SJSA1 (cell line): ENCODE data around the gene THUMPD2. TPM values are rescaled to one million over a fixed set of nuclear protein-coding genes. Genes with fewer than 3 reads are reported as not detected.
"Not testable (repeated sequence)": the region's sequence is repeated elsewhere in the genome, so short reads cannot be mapped to it uniquely, and the experiment has no call there.

Experiments
- DNase-seq, 2 experiments: peaks; one replicate each; pipeline ENCODE4 v3.0.0-alpha.2; 2015 to 2020; ENCODE audit warnings: low spot score in 2 of 2, low read depth in 1 of 2
- H3K27ac ChIP-seq: fragments of 250-450 bp; sonication (Bioruptor Pico); 2 replicates; pipeline ENCODE4 v1.5.1; 2020; ENCODE audit warnings: mild to moderate bottlenecking, moderate library complexity
- H3K27me3 ChIP-seq: fragments of 250-450 bp; sonication (Bioruptor Pico); replicated peaks from 2 replicates; pipeline ENCODE4 v1.5.1; 2020; ENCODE audit warnings: mild to moderate bottlenecking, moderate library complexity
- H3K36me3 ChIP-seq: fragments of 250-450 bp; sonication (Bioruptor Pico); 2 replicates; pipeline ENCODE4 v1.5.1; 2020; ENCODE audit warnings: mild to moderate bottlenecking
- H3K4me1 ChIP-seq: fragments of 250-450 bp; sonication (Bioruptor Pico); replicated peaks from 2 replicates; pipeline ENCODE4 v1.6.1; 2021; ENCODE audit warnings: mild to moderate bottlenecking
- H3K4me3 ChIP-seq: fragments of 250-450 bp; sonication (Bioruptor Pico); 2 replicates; pipeline ENCODE4 v1.5.1; 2020; ENCODE audit warnings: mild to moderate bottlenecking
- H3K9me3 ChIP-seq: fragments of 250-450 bp; sonication (Bioruptor Pico); replicated peaks from 2 replicates; pipeline ENCODE4 v1.5.1; 2020; ENCODE audit warnings: mild to moderate bottlenecking
- total RNA-seq: library from RNA; depleted of rRNA; stranded (reverse); fragments of >200 nt; shearing (Covaris generic); gene quantifications from 2 replicates; pipeline ENCODE4 v1.2.3, GENCODE V29; 2014

THUMPD2 gene
- total RNA-seq, 1 experiment from 2014 or later = 16.1 TPM

- peak; percentile 74 to 84 for DNase-seq
- no peak overlapping the region for H3K4me3 ChIP-seq
- no peaks in the 10 kb centered on the region for H3K27me3 ChIP-seq
- no peaks in the 10 kb centered on the region for H3K9me3 ChIP-seq
- H3K4me1 ChIP-seq = peaks cover 39% of the 10 kb centered on the region
- H3K36me3 ChIP-seq = peaks cover 55% of the 10 kb centered on the region
- H3K27ac ChIP-seq = peak overlapping the region; percentile 85
Measured at GRCh38 chr2:39736640-39737039, 42.4 kb downstream of the THUMPD2 start.

DNA sequence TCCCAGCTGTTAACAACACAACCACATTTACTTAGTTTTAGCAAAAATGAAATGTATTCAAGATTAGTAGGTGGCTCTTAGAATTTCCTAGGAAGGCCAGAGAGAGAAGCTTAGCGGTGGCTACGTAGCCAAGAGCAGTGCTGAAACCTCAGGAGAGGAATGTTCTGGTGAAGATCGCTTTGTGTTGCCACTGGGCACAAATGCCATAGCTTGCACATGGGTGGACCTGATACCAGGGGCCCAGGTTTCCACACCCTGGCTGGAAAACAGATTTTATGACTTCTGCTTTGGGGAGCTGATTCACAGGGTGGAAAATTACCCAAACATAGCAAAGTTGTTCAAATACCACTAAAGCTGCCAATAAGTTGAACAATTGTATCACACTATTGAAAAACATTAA lies 43.4 kb downstream of the THUMPD2 start:
- H3K4me1 ChIP-seq = peaks cover 39% of the 10 kb centered on the region
- H3K4me3 ChIP-seq = no peak overlapping the region
- no peaks in the 10 kb centered on the region for H3K9me3 ChIP-seq
- H3K27ac ChIP-seq = peak overlapping the region; percentile 85
- H3K36me3 ChIP-seq = peaks cover 50% of the 10 kb centered on the region
- no peak for DNase-seq
- H3K27me3 ChIP-seq = no peaks in the 10 kb centered on the region

- Histone ChIP-seq H3K9me3 (no peaks in the 10 kb centered on the region), H3K4me1 (peaks cover 39% of the 10 kb centered on the region), H3K36me3 (peaks cover 48% of the 10 kb centered on the region), H3K27ac (no peak overlapping the region), H3K4me3 (no peak overlapping the region), H3K27me3 (no peaks in the 10 kb centered on the region)
- DNase-seq = no peak
Measured at GRCh38 chr2:39734445-39734844, 44.6 kb downstream of the THUMPD2 start.

- Histone ChIP-seq H3K9me3 (no peaks in the 10 kb centered on the region), H3K36me3 (peaks cover 43% of the 10 kb centered on the region), H3K27me3 (no peaks in the 10 kb centered on the region), H3K4me1 (peaks cover 38% of the 10 kb centered on the region), H3K27ac (no peak overlapping the region), H3K4me3 (no peak overlapping the region)
- DNase-seq = no peak
Measured at GRCh38 chr2:39733070-39733674, 45.9 kb downstream of the THUMPD2 start.

DNA sequence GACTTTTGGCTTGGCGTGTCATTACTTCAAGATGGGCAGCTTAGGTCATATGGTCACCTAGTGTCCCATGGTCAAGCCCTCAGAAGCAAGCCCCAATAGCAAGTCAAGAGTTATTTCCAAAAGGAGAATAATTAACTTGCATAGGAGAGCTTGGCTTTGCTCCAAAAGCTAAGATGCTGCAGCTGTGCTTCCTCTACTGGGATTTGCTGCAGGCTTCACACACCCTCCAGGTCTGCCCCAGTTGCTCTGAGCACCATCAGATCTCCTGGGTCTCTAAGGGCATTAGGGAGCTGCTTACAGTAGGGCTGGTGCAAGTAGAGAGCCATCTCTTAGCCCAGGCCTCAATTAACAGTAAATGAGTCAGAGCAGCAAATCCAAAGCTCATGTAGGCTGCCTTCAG lies 46.6 kb downstream of the THUMPD2 start:
- H3K36me3 ChIP-seq = peaks cover 42% of the 10 kb centered on the region
- no peaks in the 10 kb centered on the region for H3K27me3 ChIP-seq
- H3K9me3 ChIP-seq = no peaks in the 10 kb centered on the region
- no peak overlapping the region for H3K4me3 ChIP-seq
- H3K27ac ChIP-seq = no peak overlapping the region
- H3K4me1 ChIP-seq = peaks cover 35% of the 10 kb centered on the region
- no peak for DNase-seq

DNA sequence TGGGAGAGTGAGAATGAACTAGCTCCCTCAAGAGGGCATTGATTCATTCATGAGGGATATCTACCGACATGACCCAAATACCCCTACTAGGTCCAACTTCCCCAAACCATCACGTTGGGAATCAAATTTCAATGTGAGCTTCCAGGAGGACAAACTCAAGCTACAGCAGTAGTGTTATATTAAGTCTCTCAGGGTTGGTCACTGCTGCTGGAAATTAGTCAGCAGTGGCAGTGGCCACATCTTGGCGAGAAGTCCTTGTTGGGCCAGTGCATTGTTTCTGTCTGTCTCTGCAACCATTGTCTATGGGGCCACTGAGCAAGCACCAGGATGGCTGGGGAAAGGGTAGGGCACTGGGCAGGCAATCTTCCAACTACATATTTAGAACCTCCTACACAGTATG lies 47.5 kb downstream of the THUMPD2 start:
- peaks cover 26% of the 10 kb centered on the region for H3K4me1 ChIP-seq
- peaks cover 39% of the 10 kb centered on the region for H3K36me3 ChIP-seq
- H3K27me3 ChIP-seq = no peaks in the 10 kb centered on the region
- no peak for DNase-seq
- H3K9me3 ChIP-seq = no peaks in the 10 kb centered on the region
- H3K27ac ChIP-seq = no peak overlapping the region
- H3K4me3 ChIP-seq = no peak overlapping the region

GRCh38 chr2:39730685-39731302 lies 48.3 kb downstream of the THUMPD2 start:
- H3K4me1 ChIP-seq = peaks cover 22% of the 10 kb centered on the region
- H3K4me3 ChIP-seq = no peak overlapping the region
- no peaks in the 10 kb centered on the region for H3K9me3 ChIP-seq
- H3K27me3 ChIP-seq = no peaks in the 10 kb centered on the region
- no peak overlapping the region for H3K27ac ChIP-seq
- no peak for DNase-seq
- H3K36me3 ChIP-seq = peaks cover 32% of the 10 kb centered on the region

- DNase-seq = no peak
- H3K4me3 ChIP-seq = no peak overlapping the region
- no peaks in the 10 kb centered on the region for H3K27me3 ChIP-seq
- no peaks in the 10 kb centered on the region for H3K9me3 ChIP-seq
- no peak overlapping the region for H3K27ac ChIP-seq
- peaks cover 22% of the 10 kb centered on the region for H3K4me1 ChIP-seq
- H3K36me3 ChIP-seq = peaks cover 27% of the 10 kb centered on the region
Measured at GRCh38 chr2:39730276-39730675, 48.8 kb downstream of the THUMPD2 start.

DNA sequence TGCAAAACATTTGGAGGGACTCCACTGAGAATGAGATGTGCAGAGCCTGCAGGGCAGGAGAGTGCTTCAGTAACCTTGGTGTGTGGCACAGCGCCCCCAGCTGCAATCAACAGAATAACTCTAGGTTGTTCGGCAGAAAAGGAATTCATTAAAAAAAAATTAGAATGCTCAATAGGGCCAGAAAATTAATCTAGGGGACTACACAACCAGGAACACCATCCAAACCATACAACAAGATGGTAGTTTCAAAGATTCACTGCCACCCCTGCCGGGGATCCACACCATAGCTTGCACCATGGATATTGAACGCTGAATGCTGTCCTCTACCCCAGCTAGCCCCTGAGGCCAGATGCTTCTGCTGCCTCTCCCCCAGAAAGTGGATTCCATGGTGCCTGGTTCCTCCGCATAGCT lies 50.1 kb downstream of the THUMPD2 start:
- Histone ChIP-seq H3K36me3 (peaks cover 14% of the 10 kb centered on the region), H3K27ac (no peak overlapping the region), H3K9me3 (no peaks in the 10 kb centered on the region), H3K4me1 (peaks cover 33% of the 10 kb centered on the region), H3K4me3 (no peak overlapping the region), H3K27me3 (no peaks in the 10 kb centered on the region)
- DNase-seq = peak in 1 of 2 experiments; percentile 64

DNA sequence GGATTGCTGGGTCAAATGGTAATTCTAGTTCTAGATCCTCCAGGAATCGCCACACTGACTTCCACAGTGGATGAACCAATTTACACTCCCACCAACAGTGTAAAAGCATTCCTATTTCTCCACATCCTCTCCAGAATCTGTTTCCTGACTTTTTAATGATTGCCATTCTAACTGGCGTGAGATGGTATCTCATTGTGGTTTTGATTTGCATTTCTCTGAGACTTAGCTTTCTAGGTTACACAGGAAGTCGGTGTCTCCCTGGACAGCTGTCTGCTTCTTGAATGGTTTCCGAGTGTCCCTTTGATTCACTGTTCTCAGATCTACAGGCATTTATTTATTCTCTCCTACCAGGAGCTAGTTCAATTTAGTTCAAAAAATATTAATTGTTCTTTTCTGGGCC lies 51.0 kb downstream of the THUMPD2 start:
- peaks cover 42% of the 10 kb centered on the region for H3K4me1 ChIP-seq
- not testable (repeated sequence) for H3K4me3 ChIP-seq, H3K9me3 ChIP-seq, H3K36me3 ChIP-seq, H3K27me3 ChIP-seq
- 0 out of 2 replicates have a peak overlapping the region, but pooled peaks have one; percentile 6 for H3K27ac ChIP-seq
- peak in 1 of 2 experiments; percentile 49 for DNase-seq

DNA sequence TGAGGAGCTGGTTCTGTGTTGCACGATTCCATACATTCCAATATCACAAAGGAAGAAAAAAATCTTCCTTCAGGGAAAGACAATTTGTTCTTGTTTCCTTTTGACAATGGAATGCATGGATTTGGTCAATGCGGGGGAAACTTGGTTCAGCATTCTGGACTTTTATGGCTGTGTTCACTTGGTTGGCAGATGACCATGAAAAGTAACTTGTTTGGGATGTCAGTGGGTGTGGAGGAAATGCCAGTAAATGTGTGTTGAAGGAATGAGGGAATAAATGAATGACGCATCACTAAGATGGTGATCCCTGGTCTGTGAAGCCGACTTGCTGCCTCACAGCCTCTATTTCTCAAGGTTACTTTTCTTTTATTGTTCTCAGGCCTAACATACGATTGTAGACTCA lies 53.7 kb downstream of the THUMPD2 start:
- peak in 1 of 2 experiments; percentile 58 for DNase-seq
- Histone ChIP-seq H3K27me3 (no peaks in the 10 kb centered on the region), H3K9me3 (no peaks in the 10 kb centered on the region), H3K36me3 (peaks cover under 1% of the 10 kb centered on the region), H3K27ac (peak overlapping the region; percentile 81), H3K4me1 (peaks cover 45% of the 10 kb centered on the region), H3K4me3 (no peak overlapping the region; the same call in 1 of the 2 replicates)

DNA sequence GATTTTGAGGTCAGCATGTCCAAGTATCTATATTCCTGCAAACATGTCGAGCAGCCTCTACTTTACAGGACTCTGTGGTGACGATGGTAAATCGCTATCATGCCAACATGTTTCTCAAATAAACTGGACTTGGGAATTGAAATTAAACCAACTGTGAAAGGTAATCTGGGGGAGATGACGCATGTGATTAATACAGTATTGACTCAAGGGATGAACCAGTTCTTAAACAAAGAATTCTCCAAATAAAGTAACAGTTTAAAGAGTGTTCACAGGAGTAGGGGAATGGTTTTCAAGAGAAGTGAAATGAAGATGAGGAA lies 54.3 kb downstream of the THUMPD2 start:
- no peaks in the 10 kb centered on the region for H3K27me3 ChIP-seq
- DNase-seq = peak in 1 of 2 experiments; percentile 71
- peak overlapping the region; percentile 81 for H3K27ac ChIP-seq
- peak overlapping the region; percentile 3; the same call in 1 of the 2 replicates for H3K4me3 ChIP-seq
- H3K4me1 ChIP-seq = peaks cover 45% of the 10 kb centered on the region
- no peaks in the 10 kb centered on the region for H3K9me3 ChIP-seq
- no peaks in the 10 kb centered on the region for H3K36me3 ChIP-seq

DNA sequence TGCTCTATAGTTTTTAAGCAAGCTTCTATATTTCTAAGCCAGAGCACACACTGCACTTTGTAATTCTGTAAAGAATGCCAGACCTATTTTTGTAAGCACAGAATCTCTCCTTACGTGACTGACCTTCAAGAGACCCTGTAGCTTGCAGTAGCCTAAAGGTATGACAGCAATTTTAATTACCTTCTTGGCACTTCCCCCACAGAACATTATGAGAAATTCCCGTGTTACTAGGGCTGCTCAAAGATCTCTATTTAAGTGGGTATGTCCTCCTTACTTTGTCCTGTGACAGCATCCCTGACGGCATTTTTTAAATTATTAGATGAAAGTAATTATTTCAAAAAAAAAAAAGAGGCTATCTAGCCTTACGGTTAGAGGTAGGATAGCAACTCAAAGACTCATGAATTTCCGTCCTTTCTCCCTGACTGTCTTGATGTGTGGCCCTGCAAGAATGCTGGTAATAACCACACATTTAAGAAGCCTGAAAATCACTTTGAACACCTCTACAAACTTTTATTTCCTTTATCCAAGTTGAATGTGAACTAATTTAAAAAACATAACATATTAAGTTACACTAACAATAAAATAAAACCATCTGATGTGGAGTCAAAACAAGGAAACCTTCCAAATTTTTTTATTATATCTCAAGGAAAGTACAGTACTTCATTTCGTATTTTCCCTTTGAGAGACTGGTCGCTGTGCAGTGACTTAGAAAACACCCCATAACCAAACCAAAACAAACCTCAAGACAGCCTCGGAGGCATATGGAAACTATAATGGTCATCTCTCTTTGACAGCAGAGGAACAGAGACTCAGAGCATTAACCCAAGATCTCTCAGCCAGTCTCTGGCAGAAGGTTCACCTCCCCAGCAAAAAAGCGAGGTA lies 54.9 kb downstream of the THUMPD2 start:
- DNase-seq = peak in 1 of 2 experiments; percentile 75
- Histone ChIP-seq H3K4me1 (peaks cover 51% of the 10 kb centered on the region), H3K4me3 (peak overlapping the region; percentile 3; the same call in 1 of the 2 replicates), H3K9me3 (no peaks in the 10 kb centered on the region), H3K27me3 (no peaks in the 10 kb centered on the region), H3K36me3 (no peaks in the 10 kb centered on the region), H3K27ac (peak overlapping the region; percentile 81)

GRCh38 chr2:39723497-39723896 lies 55.6 kb downstream of the THUMPD2 start:
- Histone ChIP-seq H3K27ac (peak overlapping the region; percentile 81), H3K4me1 (peaks cover 54% of the 10 kb centered on the region)
- DNase-seq = no peak

More at GRCh38 chr2:39723497-39723896, 55.6 kb downstream of the THUMPD2 start:
- no peaks in the 10 kb centered on the region for H3K9me3 ChIP-seq
- no peak overlapping the region for H3K4me3 ChIP-seq
- H3K27me3 ChIP-seq = no peaks in the 10 kb centered on the region
- no peaks in the 10 kb centered on the region for H3K36me3 ChIP-seq
